Loucy (cell line): Measurements from ENCODE around the gene KRTAP10-2.

Source experiments
- CTCF ChIP-seq: fragments of 200-600 bp; sonication (generic); conservative IDR thresholded peaks from 2 replicates; pipeline ENCODE4 v1.5.1; 2014; ENCODE audit warnings: mild to moderate bottlenecking, antibody characterized with exemption, low read length
- EZH2phosphoT487 ChIP-seq: fragments of 200-600 bp; IDR thresholded peaks from 2 replicates; pipeline ENCODE4 v1.6.1; 2018; ENCODE audit warnings: antibody characterized with exemption, mild to moderate bottlenecking, moderate library complexity, borderline replicate concordance

GRCh38 chr21:44530221-44530902 is 20.9 kb downstream of the KRTAP10-2 start:
- TF ChIP-seq CTCF (no peak), EZH2phosphoT487 (no peak)
